AG04450 (cell line): ENCODE results near the gene SLC28A1. TPM values are rescaled to one million over a fixed set of nuclear protein-coding genes. Genes with fewer than 3 reads are reported as not detected.
A peak's percentile ranks its signal among the peaks of the same experiment; 100 is the strongest.

Experiments used
- CTCF ChIA-PET: fragments of 300-600, 350-600 bp; formaldehyde crosslinking; extraction: SDS; loops from one replicate; lab custom pipeline; 2022; ENCODE audit warnings: antibody characterized with exemption, inconsistent platforms; lab: Charles Lee
- POLR2A ChIA-PET: fragments of 350-600 bp; formaldehyde crosslinking; extraction: SDS; loops from one replicate; lab custom pipeline; 2021; ENCODE audit warnings: antibody characterized with exemption, inconsistent platforms; lab: Yijun Ruan, JAX
- DNase-seq: peaks from one replicate; pipeline ENCODE4 v3.0.0-alpha.2; 2011; ENCODE audit warnings: low read depth, low spot score
- H3K27ac ChIP-seq: one replicate; pipeline ENCODE4 v1.5.1; 2012; ENCODE audit warnings: low read depth, low read length, control low read depth
- H3K27me3 ChIP-seq: one replicate; pipeline ENCODE4 v1.6.0; 2012; ENCODE audit warnings: low read length; ENCODE audit not compliant: control insufficient read depth, insufficient read depth
- H3K4me3 ChIP-seq: 2 replicates; pipeline ENCODE4 v1.5.1; 2011; ENCODE audit warnings: mild to moderate bottlenecking, low read depth, low read length, control low read depth
- H3K9me3 ChIP-seq: 2 replicates; pipeline ENCODE4 v1.5.1; 2012; ENCODE audit warnings: low read length; ENCODE audit not compliant: control insufficient read depth, insufficient read depth
- CTCF ChIP-seq: IDR thresholded peaks from 2 replicates; pipeline ENCODE4 v1.5.1; 2011; ENCODE audit warnings: low read depth, low read length, control low read depth, inconsistent platforms
- polyA plus RNA-seq: library from polyadenylated mRNA; depleted of rRNA; stranded (reverse); fragments of >200 nt; gene quantifications from 2 replicates; pipeline ENCODE4 v1.2.3, GENCODE V29; 2011

The SLC28A1 gene
- polyA plus RNA-seq, 1 experiment: not detected

- H3K27ac ChIP-seq: peak overlapping the region; percentile 97
- ChIA-PET POLR2A (interaction anchor here (0.6 kb wide), 1 partner anchor 253 kb away, joined by 5 read pairs; no protein-coding TSS in a partner anchor), CTCF (interaction anchor here (1.1 to 1.3 kb wide), 2 partner anchors 16 to 324 kb away, joined by 4 to 14 read pairs; no protein-coding TSS in a partner anchor)
- peak; percentile 87 for DNase-seq
- H3K9me3 ChIP-seq: no peaks in the 10 kb centered on the region; the same call in 1 of the 2 replicates
- no peak overlapping the region for H3K4me3 ChIP-seq
- H3K27me3 ChIP-seq: no peaks in the 10 kb centered on the region
- TF ChIP-seq CTCF: no peak
These were observed 27.6 kb downstream of the SLC28A1 start for GRCh38 chr15:84911879-84912660.

GRCh38 chr15:84913360-84913723 is 28.9 kb downstream of the SLC28A1 start:
- POLR2A ChIA-PET: no interaction called here
- Histone ChIP-seq H3K9me3 (no peaks in the 10 kb centered on the region; the same call in 1 of the 2 replicates), H3K4me3 (no peak overlapping the region), H3K27ac (peak overlapping the region; percentile 97), H3K27me3 (no peaks in the 10 kb centered on the region)
- no peak for DNase-seq
- no peak for TF ChIP-seq CTCF
- CTCF ChIA-PET: interaction anchor here (1.3 kb wide), 1 partner anchor 326 kb away, joined by 3 read pairs; no protein-coding TSS in a partner anchor

GRCh38 chr15:84914351-84914750 is 29.9 kb downstream of the SLC28A1 start:
- ChIA-PET POLR2A (no interaction called here), CTCF (interaction anchor here (1.1 kb wide), 1 partner anchor 14 kb away, joined by 3 read pairs; no protein-coding TSS in a partner anchor)
- no peak overlapping the region for H3K27ac ChIP-seq
- H3K4me3 ChIP-seq: no peak overlapping the region
- no peaks in the 10 kb centered on the region; the same call in 1 of the 2 replicates for H3K9me3 ChIP-seq
- no peak for TF ChIP-seq CTCF
- no peak for DNase-seq
- H3K27me3 ChIP-seq: no peaks in the 10 kb centered on the region

GRCh38 chr15:84914909-84915605 is 30.6 kb downstream of the SLC28A1 start:
- H3K27ac ChIP-seq: peak overlapping the region; percentile 31
- CTCF ChIA-PET: interaction anchor here (1.1 kb wide), 1 partner anchor 14 kb away, joined by 3 read pairs; no protein-coding TSS in a partner anchor
- no peaks in the 10 kb centered on the region; the same call in 1 of the 2 replicates for H3K9me3 ChIP-seq
- H3K27me3 ChIP-seq: no peaks in the 10 kb centered on the region
- DNase-seq: no peak
- POLR2A ChIA-PET: no interaction called here
- no peak for TF ChIP-seq CTCF
- H3K4me3 ChIP-seq: no peak overlapping the region
